GM21381 (cell line): ENCODE results near the gene KIF1A.

ENCODE experiments used
- ATAC-seq: cut with Tn5 transposase; IDR thresholded peaks from one replicate; pipeline ENCODE4 v1.9.1; 2021; ENCODE audit warnings: mild to moderate bottlenecking, moderate library complexity; ENCODE audit not compliant: unreplicated experiment

KIF1A gene

DNA sequence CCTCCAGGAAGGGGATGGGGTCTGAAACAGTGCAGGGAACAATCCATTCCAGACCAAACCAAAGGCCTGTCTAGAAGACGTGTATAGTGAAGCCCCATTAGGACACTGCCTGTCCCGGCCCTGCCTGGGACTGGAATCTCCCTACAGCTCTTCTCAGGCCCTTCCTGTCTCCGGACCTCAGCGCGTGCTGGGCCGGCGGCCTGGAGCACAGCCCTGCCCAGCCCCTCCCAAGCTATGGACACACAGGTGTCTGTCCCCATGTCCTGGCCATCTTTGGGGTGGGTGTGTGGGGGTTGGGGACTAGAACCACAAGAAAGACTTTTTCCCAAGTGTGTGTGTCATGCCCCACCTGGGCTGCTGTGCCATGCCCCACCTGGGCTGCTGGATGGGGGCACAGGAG, 51.8 kb downstream of the KIF1A start:
- ATAC-seq = no peak

DNA sequence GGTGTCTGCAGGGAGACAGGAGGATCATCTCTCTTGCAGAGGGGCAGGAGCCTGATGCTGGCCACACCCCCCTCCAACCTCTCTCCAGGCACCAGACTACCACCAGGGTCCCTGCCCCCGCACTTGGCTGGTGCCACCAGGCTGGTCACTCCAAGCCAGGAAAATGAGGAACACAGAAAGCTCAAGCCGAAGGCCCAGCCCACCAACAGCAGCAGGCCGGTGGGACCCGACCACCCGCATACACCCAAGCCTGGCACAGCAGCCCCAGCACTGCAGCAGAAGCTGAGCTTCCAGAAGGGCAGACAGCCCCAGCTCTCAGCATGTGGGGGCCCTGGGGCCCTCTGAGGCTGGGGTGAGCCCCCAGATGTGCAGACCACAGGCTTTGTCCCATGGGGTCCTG, 52.7 kb downstream of the KIF1A start:
- no peak for ATAC-seq

DNA sequence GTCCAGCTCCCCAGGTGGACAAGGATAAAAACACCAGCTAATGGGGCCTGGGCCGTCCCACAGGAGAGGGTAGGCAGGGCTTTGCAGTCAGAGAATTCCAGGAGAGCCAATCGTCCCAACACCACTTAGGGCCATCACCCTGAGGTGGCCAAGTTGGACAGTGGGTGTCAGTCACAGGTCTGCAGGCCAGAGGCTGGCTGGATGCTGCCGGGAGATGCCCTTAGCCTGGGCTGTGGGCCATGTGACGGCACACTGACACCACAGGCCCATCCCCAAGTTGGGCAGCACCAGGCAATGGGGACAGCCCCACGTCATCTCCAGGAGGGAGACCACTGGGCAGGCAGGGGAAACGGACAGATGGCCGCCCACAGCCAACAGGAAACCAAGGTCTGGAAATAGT, 53.9 kb downstream of the KIF1A start:
- no peak for ATAC-seq

DNA sequence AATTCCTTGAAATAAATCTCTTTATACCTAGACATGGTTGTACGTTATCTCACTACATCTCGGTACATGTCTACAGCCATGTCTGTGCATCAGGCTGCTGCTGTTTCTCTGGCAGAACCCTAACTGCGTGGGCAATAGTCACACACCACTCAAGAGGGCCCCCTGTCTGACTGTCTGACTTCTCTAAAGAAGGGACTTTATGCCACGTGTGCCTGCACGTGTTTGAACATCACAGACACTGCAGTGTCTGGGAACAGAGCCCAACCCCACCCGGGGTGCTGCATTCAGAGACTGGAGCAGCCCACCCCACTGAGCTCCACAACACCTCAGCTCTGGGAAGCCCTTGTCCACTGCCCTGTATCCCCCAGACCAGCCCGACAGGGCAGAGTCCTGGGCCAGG, 55.0 kb downstream of the KIF1A start:
- ATAC-seq = no peak

DNA sequence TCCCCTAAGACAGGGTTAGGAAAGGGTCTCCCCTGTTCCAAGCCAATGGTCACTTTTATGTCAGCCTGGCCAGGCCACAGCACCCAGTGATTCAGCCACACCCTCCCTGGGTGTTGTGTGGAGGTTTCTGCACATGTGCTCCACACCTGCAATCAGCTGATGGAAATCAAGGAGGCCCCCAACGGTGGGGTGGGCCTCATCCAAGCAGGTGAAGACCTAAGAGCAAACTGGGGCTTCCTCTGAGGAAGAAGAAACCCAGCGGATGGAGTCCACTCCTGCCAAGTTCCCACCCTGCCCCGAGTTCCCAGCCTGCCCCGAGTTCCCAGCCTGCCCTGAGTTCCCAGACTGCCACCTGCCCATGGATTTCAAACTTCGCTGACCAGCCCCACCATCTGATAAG, 55.4 kb downstream of the KIF1A start:
- no peak for ATAC-seq

DNA sequence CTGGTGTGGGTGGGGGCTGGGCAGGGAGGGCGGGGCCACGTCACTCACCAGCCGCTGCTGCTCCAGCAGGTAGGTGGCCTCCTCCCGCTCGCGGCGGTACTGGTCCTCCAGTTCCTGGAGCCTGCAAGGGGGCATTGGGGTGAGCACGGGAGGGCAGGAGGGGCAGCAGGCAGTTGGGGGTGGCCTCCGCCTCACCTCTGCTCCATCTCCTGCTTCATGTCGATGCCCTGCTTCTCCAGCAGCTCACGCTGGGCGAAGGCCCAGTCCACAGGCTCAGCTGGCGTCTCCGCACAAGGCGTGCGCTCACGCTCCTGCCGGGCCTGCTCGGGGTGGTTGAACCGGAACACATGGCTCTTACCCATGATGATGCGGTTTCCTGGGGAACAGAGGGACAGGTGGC, 57.0 kb downstream of the KIF1A start:
- no peak for ATAC-seq

DNA sequence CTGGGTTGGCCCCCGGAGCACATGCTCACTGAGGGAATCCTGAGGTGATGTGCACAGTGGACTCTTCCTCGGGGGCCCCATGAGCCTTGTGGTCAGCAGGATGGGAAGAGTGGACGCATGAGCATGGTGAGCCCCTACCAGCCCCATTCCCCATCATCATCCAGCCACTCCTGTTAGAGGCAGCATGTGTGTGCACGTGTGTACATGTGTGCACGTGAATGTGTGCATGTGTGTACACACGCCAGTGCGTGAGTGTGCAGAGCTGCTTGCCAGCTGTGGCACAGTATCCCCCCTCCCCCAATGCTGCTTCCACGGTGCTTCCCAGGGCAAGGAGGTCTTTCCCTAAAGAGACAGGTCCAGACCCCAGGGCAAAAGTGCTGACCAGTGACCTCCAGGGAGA, 57.8 kb downstream of the KIF1A start:
- no peak for ATAC-seq

DNA sequence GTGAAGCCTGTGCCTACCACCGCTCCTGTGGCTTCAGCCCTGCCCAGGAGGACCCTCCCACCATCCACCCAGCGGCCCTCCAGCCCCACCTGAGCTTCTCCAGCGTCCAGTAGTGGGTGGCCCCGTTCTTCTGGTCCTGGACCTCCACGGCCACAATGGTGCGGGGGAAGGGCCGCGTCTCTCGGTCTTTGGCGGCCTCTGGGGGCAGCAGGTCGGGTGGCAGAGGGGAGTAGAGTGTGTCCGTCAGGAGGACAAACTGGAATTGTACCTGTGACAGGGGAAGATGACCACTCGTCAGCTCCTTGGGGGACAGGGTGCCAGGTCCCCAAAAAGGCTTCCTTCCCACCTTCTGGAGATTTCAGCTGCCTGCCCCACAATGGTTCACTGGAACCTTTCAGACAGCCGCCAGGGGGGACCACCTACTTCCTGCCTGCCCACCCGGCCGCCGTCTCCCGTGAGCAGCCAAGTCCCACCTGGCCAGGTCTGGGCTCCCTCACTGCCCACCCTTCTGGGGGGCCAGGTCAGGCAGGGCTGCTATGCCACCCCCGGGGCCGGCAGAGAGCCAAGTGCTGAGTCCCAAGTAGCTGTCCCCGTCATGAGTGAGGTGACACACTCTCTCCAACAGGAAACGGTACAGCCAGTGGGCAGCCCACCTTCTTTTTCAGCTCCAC, 59.3 kb downstream of the KIF1A start:
- no peak for ATAC-seq

DNA sequence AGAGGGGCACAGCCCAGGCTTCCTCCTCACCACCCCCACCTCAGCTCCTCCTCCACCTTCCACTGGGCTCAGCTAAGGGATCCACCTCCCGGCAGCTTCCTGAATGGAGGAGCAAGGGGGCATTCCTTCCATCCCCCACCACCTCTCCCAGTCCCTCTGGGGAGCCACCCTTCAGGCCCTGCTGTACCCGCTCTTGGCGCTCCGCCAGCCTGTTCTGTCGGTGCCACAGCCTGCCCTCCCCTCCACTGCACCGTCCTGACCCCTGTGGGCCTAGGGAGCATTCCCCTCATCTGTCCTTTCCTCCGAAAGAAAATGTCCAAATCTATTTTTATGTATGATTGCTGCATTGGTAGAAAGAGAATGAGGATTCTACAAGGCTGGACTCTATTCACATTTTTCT, 59.9 kb downstream of the KIF1A start:
- ATAC-seq = no peak

DNA sequence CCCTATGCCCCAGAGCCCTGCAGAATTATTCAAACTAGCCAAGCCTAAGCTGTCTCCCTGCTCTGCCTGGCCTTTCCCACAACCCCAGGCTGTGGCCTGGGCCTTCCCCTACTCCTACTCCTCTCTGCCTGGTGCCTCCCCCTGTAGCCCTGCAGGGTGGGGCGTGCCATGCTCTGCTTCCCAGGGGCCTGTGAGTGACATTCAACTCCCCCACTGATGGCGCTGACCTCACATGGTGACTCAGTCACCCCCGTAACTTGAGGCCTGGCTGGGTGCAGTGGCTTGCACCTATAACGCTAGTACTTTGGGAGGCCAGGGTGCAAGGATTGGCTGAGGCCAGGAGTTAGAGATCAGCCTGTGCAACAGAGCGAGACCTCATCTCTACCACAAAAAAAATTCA, 60.6 kb downstream of the KIF1A start:
- no peak for ATAC-seq

DNA sequence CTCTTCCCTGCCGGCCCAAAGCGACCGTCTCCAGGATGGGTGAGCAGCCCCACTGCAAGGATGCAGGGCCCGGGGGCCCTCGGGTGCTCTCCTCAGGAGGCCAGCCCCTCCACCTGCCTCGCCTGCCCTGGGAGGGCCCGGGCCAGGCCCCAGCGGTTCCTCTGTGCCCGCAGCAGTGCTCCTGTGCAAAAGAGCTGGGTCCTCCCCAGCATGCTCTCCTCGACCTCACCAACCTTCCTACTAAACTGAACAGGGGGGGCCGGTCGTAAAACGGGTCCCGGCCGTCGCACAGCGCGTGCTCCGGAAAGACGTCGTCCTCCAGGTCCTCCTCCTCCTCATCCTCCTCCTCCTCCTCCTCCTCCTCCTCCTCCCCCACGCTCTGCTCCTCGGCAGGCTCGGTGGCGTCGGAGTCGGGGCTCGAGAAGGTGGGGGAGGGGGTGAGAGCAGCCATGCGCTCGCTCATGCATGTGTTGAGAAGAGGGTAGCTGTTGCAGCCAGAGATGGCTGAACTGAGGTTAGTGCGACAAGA, 62.9 kb downstream of the KIF1A start:
- ATAC-seq = no peak

DNA sequence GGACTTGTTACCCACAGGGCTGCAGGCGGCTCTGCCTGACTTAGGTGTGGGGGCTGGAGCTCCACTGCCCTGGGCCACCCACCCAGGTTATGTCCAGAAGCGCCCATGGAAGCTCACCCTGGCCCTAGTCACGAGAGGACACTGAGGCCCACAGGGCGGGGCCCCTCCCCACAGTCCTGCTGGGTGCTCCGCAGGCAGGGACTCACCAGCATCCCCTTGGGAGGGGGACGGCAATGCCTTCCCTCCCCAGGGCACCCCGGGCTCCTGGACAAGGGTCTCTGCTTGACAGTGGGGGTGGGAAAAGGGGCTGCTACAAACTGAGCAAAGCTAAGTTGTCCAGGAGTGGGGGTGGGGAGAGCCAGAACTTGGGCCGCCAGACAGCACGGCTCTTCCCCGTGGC, 67.8 kb downstream of the KIF1A start:
- no peak for ATAC-seq

DNA sequence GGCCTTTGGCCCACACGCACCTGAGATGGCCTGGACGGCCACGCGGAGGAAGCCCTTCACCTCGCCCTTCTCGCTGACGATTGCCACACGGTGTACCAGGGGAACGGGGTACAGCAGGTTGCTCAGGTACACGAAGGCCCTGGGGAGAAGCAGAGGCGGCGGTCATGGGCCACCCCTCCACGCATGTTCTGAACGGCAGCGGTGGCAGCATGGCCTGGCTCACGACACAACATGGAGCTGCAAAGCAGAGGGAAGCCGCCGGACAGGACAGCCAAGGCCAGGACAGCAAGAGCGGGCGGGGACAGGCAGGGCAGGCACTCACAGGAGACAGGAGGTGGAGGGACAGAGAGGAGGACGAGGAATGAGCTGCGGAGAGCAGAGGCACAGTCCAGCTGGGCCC, 69.6 kb downstream of the KIF1A start:
- ATAC-seq = no peak

DNA sequence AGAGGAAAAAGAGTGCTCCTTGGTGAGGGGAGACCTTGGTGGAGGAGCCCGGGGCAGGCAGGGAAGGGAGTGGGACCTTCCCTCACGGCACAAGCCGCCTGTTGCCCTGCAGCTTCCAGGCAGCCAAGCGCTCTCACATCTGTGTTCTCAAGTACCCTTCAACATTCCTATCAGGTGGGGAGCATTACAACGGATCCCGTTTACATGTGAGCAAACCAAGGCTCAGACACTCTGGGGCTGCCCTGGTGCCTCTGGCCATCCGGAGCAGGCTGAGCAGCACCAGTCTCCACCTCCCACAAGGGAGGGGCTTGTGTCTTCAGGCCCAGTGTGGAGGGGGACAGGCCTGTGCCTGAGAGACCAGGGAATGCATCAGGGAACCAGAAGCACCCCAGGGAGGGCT, 70.5 kb downstream of the KIF1A start:
- ATAC-seq = no peak

DNA sequence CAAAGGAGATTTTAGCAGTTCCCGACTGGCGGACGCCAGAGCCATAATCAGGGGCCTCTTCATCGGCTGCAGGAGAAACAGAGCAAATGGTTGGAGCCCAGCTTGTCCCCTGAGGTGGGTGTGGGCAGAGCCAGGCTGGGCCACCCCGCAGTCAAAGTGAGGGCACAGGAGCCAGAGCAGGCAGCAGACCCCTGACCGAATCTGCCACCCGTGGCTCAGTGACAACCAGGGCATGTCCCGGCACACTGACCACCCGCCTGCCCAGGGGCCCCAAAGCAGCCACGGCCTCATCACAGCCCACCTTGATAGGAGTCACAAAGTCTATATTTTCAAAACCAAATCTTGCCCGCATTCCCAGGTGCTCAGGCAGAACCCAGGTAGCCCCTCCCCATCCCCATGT, 72.8 kb downstream of the KIF1A start:
- no peak for ATAC-seq

DNA sequence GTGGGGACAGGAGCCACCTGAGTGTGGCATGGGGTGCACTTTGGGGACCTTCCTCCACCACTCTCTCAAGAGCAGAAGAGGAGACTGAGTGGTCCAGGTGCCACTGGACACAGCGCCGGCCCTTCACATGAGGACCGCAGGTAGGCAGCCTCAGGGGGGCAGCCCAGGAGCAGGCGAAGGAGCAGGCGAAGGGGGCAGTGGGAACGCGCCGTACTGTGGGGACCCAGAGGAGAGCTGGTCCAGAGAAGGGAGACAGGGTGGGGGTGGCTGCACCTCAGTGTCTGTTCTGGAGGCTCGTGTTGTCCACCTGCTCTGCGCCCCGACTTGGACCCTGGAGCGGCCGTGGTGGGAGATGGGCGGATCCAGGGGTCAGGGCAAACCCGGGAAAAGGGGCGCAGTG, 73.3 kb downstream of the KIF1A start:
- no peak for ATAC-seq

DNA sequence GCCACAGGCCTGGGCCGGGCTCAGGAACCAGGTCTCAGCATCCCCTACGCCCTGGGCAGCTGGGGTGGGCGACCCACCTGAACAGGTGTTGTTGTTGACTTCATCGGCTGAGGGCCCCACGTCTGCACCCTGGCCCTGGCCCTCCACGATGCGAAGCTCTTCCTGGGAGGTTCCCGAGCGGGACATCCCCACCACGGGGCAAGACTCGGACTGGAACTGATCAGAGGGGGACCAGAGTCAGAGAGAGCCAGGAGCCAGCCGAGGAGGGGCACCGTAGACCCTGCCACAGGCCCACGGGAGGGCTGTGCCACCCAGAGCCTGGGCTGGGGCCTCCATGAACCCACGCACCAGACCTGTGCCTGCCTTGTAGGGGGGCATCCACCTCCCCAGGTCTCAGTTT, 74.1 kb downstream of the KIF1A start:
- no peak for ATAC-seq

DNA sequence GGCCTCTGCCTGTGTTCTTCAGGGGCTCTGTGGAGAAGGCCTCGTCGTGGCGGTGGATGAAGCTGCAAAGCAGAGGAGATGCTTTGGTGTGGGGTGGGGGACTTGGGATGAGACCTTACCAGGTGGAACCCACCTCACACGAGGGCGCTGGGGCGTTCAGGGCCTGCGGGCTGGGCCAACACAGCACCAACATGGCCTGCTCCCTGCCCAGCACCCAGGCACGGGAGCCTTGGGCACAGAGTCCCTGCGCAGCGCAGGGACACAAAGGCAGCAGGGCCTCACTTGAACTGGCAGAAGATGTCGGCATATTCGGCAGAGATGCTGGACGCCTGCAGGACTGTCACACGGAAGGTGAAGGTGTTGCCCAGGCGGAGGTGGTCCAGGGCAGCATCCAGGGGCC, 74.6 kb downstream of the KIF1A start:
- ATAC-seq = no peak

DNA sequence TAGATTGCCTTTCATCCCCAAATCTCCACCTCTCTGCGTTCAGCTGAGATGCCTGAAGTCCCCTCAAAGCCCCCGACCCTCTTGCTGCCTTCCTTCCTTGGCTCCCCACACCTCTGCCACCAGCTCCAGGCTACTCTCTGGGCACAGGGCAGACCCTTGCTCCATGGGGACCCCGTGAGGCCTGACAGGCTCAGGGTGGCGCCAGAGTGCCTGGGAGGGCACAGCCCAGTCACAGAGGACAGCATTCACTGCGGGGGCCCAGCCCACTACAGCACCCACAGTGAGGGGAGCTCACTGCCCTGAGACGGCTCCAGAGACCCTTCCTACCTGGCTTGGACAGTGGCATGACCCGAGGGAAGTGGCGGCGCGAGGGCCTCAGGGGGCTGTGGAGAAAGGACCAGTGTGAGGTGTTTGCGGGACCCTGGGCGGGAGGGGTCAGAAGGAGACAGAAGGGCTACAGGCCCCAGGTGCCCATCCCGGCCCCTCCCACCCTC, 77.4 kb downstream of the KIF1A start:
- no peak for ATAC-seq

DNA sequence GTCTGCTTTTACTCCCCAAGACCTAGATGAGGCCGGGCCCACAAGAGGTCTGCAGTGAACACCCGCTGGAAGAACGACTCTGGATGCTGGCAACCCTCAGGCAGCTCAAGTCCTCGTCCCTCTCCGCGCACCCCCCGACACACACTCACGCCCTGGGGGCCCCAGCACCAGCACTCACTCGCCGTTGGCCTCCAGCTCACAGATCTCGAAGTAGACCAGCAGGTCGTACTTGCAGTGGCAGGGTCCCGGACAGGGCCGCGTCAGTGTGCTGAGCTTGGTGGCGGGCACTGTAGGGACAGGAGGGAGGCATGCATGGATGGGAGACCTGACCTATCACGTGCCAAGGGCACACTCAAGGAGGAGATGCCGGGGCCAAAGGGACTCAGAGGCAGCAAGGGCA, 78.9 kb downstream of the KIF1A start:
- ATAC-seq = no peak

DNA sequence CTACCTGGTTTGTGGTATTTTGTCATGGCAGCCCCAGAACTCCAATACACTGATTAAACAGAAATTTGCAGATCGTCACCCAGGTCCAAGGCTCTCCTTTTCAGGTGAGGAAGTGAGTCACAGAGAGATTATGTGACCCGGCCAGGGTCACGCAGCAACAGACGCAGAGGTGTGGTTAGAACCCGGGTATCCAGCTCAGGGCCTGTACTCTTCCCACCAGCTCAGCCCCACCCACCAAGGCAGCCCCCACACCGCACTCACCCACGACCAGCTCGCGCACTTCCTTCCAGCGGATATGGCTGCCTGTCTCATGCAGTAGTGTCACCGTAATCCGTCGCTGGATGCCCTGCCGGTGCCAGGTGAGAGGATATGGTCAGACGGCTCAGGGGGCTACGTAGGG, 80.2 kb downstream of the KIF1A start:
- ATAC-seq = no peak

DNA sequence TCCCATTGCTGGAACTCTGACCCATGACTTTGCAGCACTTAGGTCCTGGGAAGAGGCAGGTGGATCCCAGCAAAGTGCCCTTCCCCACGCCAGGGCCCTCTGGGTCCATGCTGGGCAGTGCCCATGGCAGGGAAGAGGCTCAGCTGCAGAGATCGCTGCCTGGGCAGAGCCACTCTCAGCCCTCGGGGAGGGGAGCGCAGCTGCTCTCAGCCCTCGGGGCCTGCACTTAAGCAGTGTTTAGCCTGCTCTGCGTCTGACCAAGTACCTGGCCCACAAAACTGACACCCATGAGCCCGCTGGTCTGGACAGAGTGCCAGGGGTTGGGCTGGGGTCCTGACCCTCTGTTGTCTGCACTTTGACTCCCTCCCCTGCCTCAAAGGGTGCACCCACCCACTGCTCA, 82.1 kb downstream of the KIF1A start:
- no peak for ATAC-seq

DNA sequence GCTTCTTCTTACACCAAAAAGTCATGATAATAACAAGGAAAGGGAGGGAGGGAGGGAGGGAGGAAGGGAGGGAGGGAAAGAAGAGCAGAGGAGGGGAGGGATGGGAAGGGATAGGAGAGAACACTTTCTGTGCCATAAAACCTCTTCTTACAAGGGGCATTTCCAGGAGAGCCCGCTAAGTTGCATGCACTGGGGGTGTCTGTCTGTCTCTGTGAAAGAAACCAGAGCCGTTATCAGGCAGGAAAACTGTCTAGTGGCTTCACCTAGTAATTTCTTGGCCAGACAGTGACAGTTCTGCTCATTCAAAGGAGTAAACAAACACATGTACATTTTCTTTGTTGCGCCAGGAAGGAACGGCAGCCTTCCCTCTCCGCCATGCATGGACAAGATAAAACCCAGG, 82.5 kb downstream of the KIF1A start:
- ATAC-seq = no peak
